H1 (cell line): ENCODE results near the gene PHLPP1. TPM values are rescaled to one million over a fixed set of nuclear protein-coding genes. Genes with fewer than 3 reads are reported as not detected.

ENCODE experiments used
- CTCF ChIA-PET: fragments of 300-600 bp; sonication (Branson Sonifier 250); formaldehyde crosslinking; loops from one replicate; lab custom pipeline; 2021; ENCODE audit not compliant: partially characterized antibody; lab: Charles Lee
- POLR2A ChIA-PET: fragments of 300-600 bp; sonication (Branson Sonifier 250); formaldehyde crosslinking; loops from one replicate; lab custom pipeline; 2021; ENCODE audit warnings: inconsistent platforms; ENCODE audit not compliant: partially characterized antibody; lab: Charles Lee
- DNase-seq, 2 experiments: peaks; one replicate each; pipeline versions ENCODE4 v3.0.0 to v3.0.0-alpha.2; 2010 to 2022; ENCODE audit warnings: low spot score in 2 of 2, low read depth in 1 of 2, mixed read lengths in 1 of 2
- FAIRE-seq: peaks from 2 replicates; lab custom pipeline; 2011; peaks lifted over from hg19 to GRCh38; lab: Jason Lieb, UNC
- H2AFZ ChIP-seq: 2 replicates; pipeline ENCODE4 v1.8.1; 2012; ENCODE audit warnings: low read length, inconsistent platforms
- H2AK5ac ChIP-seq: 2 replicates; pipeline ENCODE4 v1.6.1; 2013; ENCODE audit warnings: low read depth, low read length
- H2BK120ac ChIP-seq: replicated peaks from 2 replicates; pipeline ENCODE3; 2013; ENCODE audit warnings: low read depth, low read length, inconsistent platforms
- H2BK12ac ChIP-seq: 2 replicates; pipeline ENCODE4 v1.6.1; 2013; ENCODE audit warnings: low read depth, low read length
- H2BK15ac ChIP-seq: 2 replicates; pipeline ENCODE4 v1.6.1; 2013; ENCODE audit warnings: low read length
- H2BK20ac ChIP-seq: 2 replicates; pipeline ENCODE4 v1.6.1; 2013; ENCODE audit warnings: low read length
- H2BK5ac ChIP-seq: 2 replicates; pipeline ENCODE4 v1.6.1; 2013; ENCODE audit warnings: low read depth, low read length
- H3K14ac ChIP-seq: 2 replicates; pipeline ENCODE4 v1.6.1; 2013; ENCODE audit warnings: inconsistent platforms; ENCODE audit not compliant: insufficient read length
- H3K18ac ChIP-seq: 2 replicates; pipeline ENCODE4 v1.6.1; 2013; ENCODE audit warnings: low read length; ENCODE audit errors: extremely low read depth
- H3K23ac ChIP-seq: 2 replicates; pipeline ENCODE4 v1.6.1; 2013; ENCODE audit warnings: inconsistent platforms; ENCODE audit not compliant: insufficient read length
- H3K23me2 ChIP-seq: 2 replicates; pipeline ENCODE4 v1.6.1; 2013; ENCODE audit warnings: low read depth, low read length
- H3K27ac ChIP-seq: 2 replicates; pipeline ENCODE4 v1.6.1; 2011; ENCODE audit warnings: low read depth, low read length, inconsistent platforms
- H3K27me3 ChIP-seq, 4 experiments: replicated peaks in 1 of 4; 1 replicate in 1 of 4; 2 replicates in 3 of 4; pipeline versions ENCODE4 v1.6.1 to v1.8.1; 2011 to 2013; ENCODE audit warnings: low read length in 3 of 4, mild to moderate bottlenecking in 3 of 4, inconsistent platforms in 2 of 4, mixed read lengths in 2 of 4, moderate library complexity in 1 of 4; ENCODE audit not compliant: control insufficient read depth in 3 of 4, insufficient read depth in 3 of 4; ENCODE audit errors: extremely low read depth in 1 of 4
- H3K36me3 ChIP-seq, 4 experiments: 2 replicates each; pipeline versions ENCODE4 v1.6.1 to v1.8.1; 2011 to 2013; ENCODE audit warnings: mild to moderate bottlenecking in 4 of 4, low read length in 3 of 4, moderate library complexity in 2 of 4, control low read depth in 1 of 4, inconsistent platforms in 1 of 4; ENCODE audit not compliant: insufficient read depth in 4 of 4, control insufficient read depth in 2 of 4
- H3K4ac ChIP-seq: replicated peaks from 2 replicates; pipeline ENCODE3; 2013; ENCODE audit warnings: low read length, low read depth, mixed read lengths, inconsistent platforms; ENCODE audit not compliant: insufficient read length
- H3K4me1 ChIP-seq, 4 experiments: replicated peaks in 1 of 4; 1 replicate in 1 of 4; 2 replicates in 3 of 4; pipeline versions ENCODE4 v1.6.1 to v1.8.1; 2011 to 2013; ENCODE audit warnings: low read length in 3 of 4, inconsistent platforms in 2 of 4, mixed read lengths in 1 of 4; ENCODE audit not compliant: insufficient read depth in 4 of 4, control insufficient read depth in 3 of 4
- H3K4me2 ChIP-seq, 2 experiments: 2 replicates each; pipeline versions ENCODE4 v1.6.1 to v1.8.1; 2011 to 2013; ENCODE audit warnings: low read depth in 2 of 2, low read length in 2 of 2, control low read depth in 1 of 2, inconsistent platforms in 1 of 2, mild to moderate bottlenecking in 1 of 2; ENCODE audit not compliant: insufficient read depth in 1 of 2
- H3K4me3 ChIP-seq, 4 experiments: fragments of 200-600, 300-600 bp in 1 of 4; sonication (generic), shearing (Covaris generic), sonication (Bioruptor Twin) in 1 of 4; 2 replicates each; pipeline versions ENCODE4 v1.5.1 to v1.8.1; 2011 to 2016; ENCODE audit warnings: low read length in 4 of 4, low read depth in 3 of 4, control low read depth in 2 of 4, inconsistent platforms in 2 of 4, mild to moderate bottlenecking in 2 of 4, mixed read lengths in 1 of 4, moderate library complexity in 1 of 4; ENCODE audit not compliant: insufficient read depth in 2 of 4; ENCODE audit errors: extremely low read depth in 1 of 4
- H3K56ac ChIP-seq: replicated peaks from 2 replicates; pipeline ENCODE3; 2013; ENCODE audit warnings: low read depth, mild to moderate bottlenecking, mixed read lengths, low read length, inconsistent platforms; ENCODE audit not compliant: insufficient read length
- H3K79me1 ChIP-seq: 2 replicates; pipeline ENCODE4 v1.6.1; 2013; ENCODE audit warnings: low read depth, low read length, control low read depth
- H3K79me2 ChIP-seq, 2 experiments: 2 replicates each; pipeline versions ENCODE4 v1.6.1 to v1.8.1; 2012 to 2013; ENCODE audit warnings: low read length in 2 of 2, mild to moderate bottlenecking in 2 of 2, inconsistent platforms in 1 of 2; ENCODE audit not compliant: insufficient read depth in 2 of 2, control insufficient read depth in 1 of 2
- H3K9ac ChIP-seq, 4 experiments: replicated peaks in 1 of 4; 1 replicate in 1 of 4; 2 replicates in 3 of 4; pipeline versions ENCODE4 v1.6.1 to v1.8.1; 2011 to 2013; ENCODE audit warnings: low read depth in 3 of 4, low read length in 3 of 4, control low read depth in 2 of 4, mild to moderate bottlenecking in 2 of 4, moderate library complexity in 2 of 4, inconsistent platforms in 1 of 4; ENCODE audit errors: extremely low read depth in 1 of 4
- H3K9me3 ChIP-seq, 2 experiments: 2 replicates each; pipeline versions ENCODE4 v1.6.1 to v1.8.1; 2012 to 2013; ENCODE audit warnings: mild to moderate bottlenecking in 2 of 2, moderate library complexity in 2 of 2, control low read depth in 1 of 2, inconsistent platforms in 1 of 2, low read depth in 1 of 2, low read length in 1 of 2, mixed read lengths in 1 of 2; ENCODE audit not compliant: insufficient read depth in 2 of 2
- H4K20me1 ChIP-seq, 2 experiments: replicated peaks in 1 of 2; 2 replicates each; pipeline versions ENCODE3 to v1.8.1; 2011 to 2013; ENCODE audit warnings: inconsistent platforms in 2 of 2, low read length in 2 of 2, mild to moderate bottlenecking in 1 of 2; ENCODE audit not compliant: insufficient read depth in 2 of 2, control insufficient read depth in 1 of 2
- H4K5ac ChIP-seq: 2 replicates; pipeline ENCODE4 v1.6.1; 2013; ENCODE audit warnings: low read length, low read depth, mixed read lengths, inconsistent platforms; ENCODE audit not compliant: insufficient read length
- H4K8ac ChIP-seq: 2 replicates; pipeline ENCODE4 v1.8.0; 2013; ENCODE audit warnings: mild to moderate bottlenecking, moderate library complexity, low read length, inconsistent platforms; ENCODE audit not compliant: insufficient read depth; ENCODE audit errors: extremely low read depth
- H4K91ac ChIP-seq: replicated peaks from 2 replicates; pipeline ENCODE3; 2013; ENCODE audit warnings: low read length, mixed read lengths, inconsistent platforms; ENCODE audit not compliant: insufficient read length
- ATF3 ChIP-seq: IDR thresholded peaks from 2 replicates; pipeline ENCODE4 v1.6.1; 2011; ENCODE audit warnings: low read depth, mild to moderate bottlenecking, low read length; ENCODE audit not compliant: insufficient read depth
- BACH1 ChIP-seq: IDR thresholded peaks from 2 replicates; pipeline ENCODE4 v1.6.1; 2012; ENCODE audit warnings: low read length, improper control_type of control experiment
- CBX5 ChIP-seq: fragments of 300-800, 300-1000 bp; sonication (generic); IDR thresholded peaks from 2 replicates; pipeline ENCODE4 v1.7.1; 2016; ENCODE audit warnings: antibody characterized with exemption, low read length, low read depth
- CBX8 ChIP-seq: fragments of 300-800, 300-1000 bp; sonication (generic); IDR thresholded peaks from 2 replicates; pipeline ENCODE4 v1.7.1; 2016; ENCODE audit warnings: low read depth, low read length, borderline replicate concordance
- CREB1 ChIP-seq: IDR thresholded peaks from 2 replicates; pipeline ENCODE4 v1.6.1; 2012; ENCODE audit warnings: inconsistent platforms
- CTBP2 ChIP-seq: IDR thresholded peaks from 2 replicates; pipeline ENCODE4 v1.7.0; 2011; ENCODE audit warnings: borderline replicate concordance, mild to moderate bottlenecking, moderate library complexity, mixed read lengths, low read length; ENCODE audit not compliant: insufficient read depth, insufficient read length
- EP300 ChIP-seq, 2 experiments: IDR thresholded peaks; 1 replicate in 1 of 2; 2 replicates in 1 of 2; pipeline ENCODE4 v1.6.1; 2011 to 2012; ENCODE audit warnings: low read depth in 2 of 2, low read length in 2 of 2, mild to moderate bottlenecking in 2 of 2, borderline replicate concordance in 1 of 2, inconsistent platforms in 1 of 2, moderate library complexity in 1 of 2
- NRF1 ChIP-seq: IDR thresholded peaks from 2 replicates; pipeline ENCODE4 v1.6.1; 2011; ENCODE audit warnings: mild to moderate bottlenecking, low read depth, low read length, improper control_type of control experiment
- POU5F1 ChIP-seq: IDR thresholded peaks from 2 replicates; pipeline ENCODE4 v1.6.1; 2011; ENCODE audit warnings: low read depth, mild to moderate bottlenecking, low read length, moderate library complexity
- SAP30 ChIP-seq: fragments of 300-600 bp; sonication (generic); IDR thresholded peaks from 2 replicates; pipeline ENCODE4 v1.7.1; 2012; ENCODE audit warnings: low read length, moderate library complexity, mild to moderate bottlenecking, inconsistent platforms; ENCODE audit not compliant: insufficient read depth, insufficient replicate concordance
- SIX5 ChIP-seq: IDR thresholded peaks from 2 replicates; pipeline ENCODE4 v1.6.1; 2011; ENCODE audit warnings: mild to moderate bottlenecking, low read depth, low read length
- SP2 ChIP-seq: IDR thresholded peaks from 2 replicates; pipeline ENCODE4 v1.6.1; 2012; ENCODE audit warnings: mild to moderate bottlenecking, low read length, inconsistent platforms
- SP4 ChIP-seq: IDR thresholded peaks from 2 replicates; pipeline ENCODE4 v1.6.1; 2012; ENCODE audit warnings: low read length, inconsistent platforms
- TBP ChIP-seq: IDR thresholded peaks from 2 replicates; pipeline ENCODE4 v1.6.1; 2011; ENCODE audit warnings: low read depth, low read length, improper control_type of control experiment
- ZNF274 ChIP-seq: IDR thresholded peaks from 2 replicates; pipeline ENCODE4 v1.7.0; 2012; ENCODE audit warnings: low read length, borderline replicate concordance; ENCODE audit errors: extremely low read depth
- WGBS, 2 experiments: shearing (Covaris generic) in 1 of 2; methylation state at CpG; one replicate each; pipeline versions ENCODE4 v1.1.6 to v1.1.7; 2013 to 2015; ENCODE audit warnings: low lambda C conversion rate in 2 of 2, mixed read lengths in 2 of 2, inconsistent platforms in 1 of 2, low coverage in 1 of 2, missing lambda C conversion rate in 1 of 2; ENCODE audit not compliant: insufficient replicate concordance in 2 of 2, insufficient coverage in 1 of 2, insufficient read length in 1 of 2; ENCODE audit errors: extremely low coverage in 1 of 2, missing lambda C conversion rate in 1 of 2; 5-methylcytosine and 5-hydroxymethylcytosine counted together
- polyA plus RNA-seq, 7 experiments: library from polyadenylated mRNA; depleted of rRNA in 3 of 7; stranded (reverse) in 5 of 7; unstranded in 2 of 7; fragments of >200 nt in 5 of 7; fragments of 200-250 nt in 2 of 7; gene quantifications; 1 replicate in 5 of 7; 2 replicates in 1 of 7; 4 replicates in 1 of 7; pipeline versions ENCODE4 v1.2.1 to v1.2.3, GENCODE V29; 2011 to 2013; ENCODE audit warnings: missing spikeins in 2 of 7, mixed read lengths in 2 of 7
- total RNA-seq: library from RNA; stranded (reverse); fragmentation: NEBNext Ultra II Directional; extraction: Animal tissue kit (Norgen Biotek cat#: 25700); gene quantifications from 2 replicates; pipeline ENCODE4 v1.2.1, GENCODE V29; 2021

The PHLPP1 gene
- total and polyA plus RNA-seq, 2 of the 8 experiments (the other 6 are each of a cell fraction or from before 2014, with no cell fraction given): 28.0 to 66.3 TPM

GRCh38 chr18:62899534-62899933 is 184.2 kb downstream of the PHLPP1 start:
- Histone ChIP-seq H3K14ac (no peak overlapping the region), H2AFZ (no peak overlapping the region), H4K91ac (no peak overlapping the region), H3K4me2 (no peak overlapping the region), H3K4me3 (no peak overlapping the region), H2BK12ac (no peak overlapping the region), H3K9ac (no peak overlapping the region), H3K9me3 (no peaks in the 10 kb centered on the region), H3K23ac (no peak overlapping the region), H4K8ac (no peak overlapping the region), H3K23me2 (no peaks in the 10 kb centered on the region), H2BK20ac (no peak overlapping the region), H2BK15ac (no peak overlapping the region), H4K20me1 (peaks cover 0 to 2% of the 10 kb centered on the region in 2 experiments), H2BK120ac (no peak overlapping the region), H3K27me3 (peaks cover 0 to 2% (median 0%) of the 10 kb centered on the region in 4 experiments; a peak in 1 of 7 replicates), H2BK5ac (no peak overlapping the region), H2AK5ac (no peak overlapping the region), H3K4me1 (peaks cover 0 to 8% (median 3%) of the 10 kb centered on the region in 4 experiments; a peak in 4 of 7 replicates), H3K4ac (no peak overlapping the region), H4K5ac (no peak overlapping the region), H3K18ac (no peak overlapping the region), H3K79me2 (no peaks in the 10 kb centered on the region), H3K79me1 (no peaks in the 10 kb centered on the region; the same call in 1 of the 2 replicates), H3K36me3 (peaks cover 3 to 39% (median 21%) of the 10 kb centered on the region in 4 experiments; a peak in 7 of 8 replicates), H3K27ac (no peak overlapping the region), H3K56ac (no peak overlapping the region)
- ChIA-PET CTCF (no interaction called here), POLR2A (no interaction called here)
- no peak for FAIRE-seq
- 90 to 100% methylated on average over 1 to 5 of the region's 5 CpGs for WGBS, 2 experiments
- DNase-seq: no peak
- TF ChIP-seq CBX5 (no peak), CBX8 (no peak), CTBP2 (no peak), BACH1 (no peak), ATF3 (no peak), POU5F1 (no peak), TBP (no peak), NRF1 (no peak), ZNF274 (no peak), EP300 (IDR thresholded peaks at IDR 0.05; ENCODE audit: borderline replicate concordance in 1 of 2, low read depth in 2 of 2, low read length in 2 of 2) (no peak), CREB1 (no peak), SP2 (no peak), SAP30 (no peak), SIX5 (no peak), SP4 (no peak)
